Measurements from ENCODE around the gene ABHD12. TPM values are rescaled to one million over a fixed set of nuclear protein-coding genes. Genes with fewer than 3 reads are reported as not detected.
A peak's percentile ranks its signal among the peaks of the same experiment; 100 is the strongest.

Gene ABHD12
- total RNA-seq, 1 experiment from 2014 or later = 60.1 TPM

DNA sequence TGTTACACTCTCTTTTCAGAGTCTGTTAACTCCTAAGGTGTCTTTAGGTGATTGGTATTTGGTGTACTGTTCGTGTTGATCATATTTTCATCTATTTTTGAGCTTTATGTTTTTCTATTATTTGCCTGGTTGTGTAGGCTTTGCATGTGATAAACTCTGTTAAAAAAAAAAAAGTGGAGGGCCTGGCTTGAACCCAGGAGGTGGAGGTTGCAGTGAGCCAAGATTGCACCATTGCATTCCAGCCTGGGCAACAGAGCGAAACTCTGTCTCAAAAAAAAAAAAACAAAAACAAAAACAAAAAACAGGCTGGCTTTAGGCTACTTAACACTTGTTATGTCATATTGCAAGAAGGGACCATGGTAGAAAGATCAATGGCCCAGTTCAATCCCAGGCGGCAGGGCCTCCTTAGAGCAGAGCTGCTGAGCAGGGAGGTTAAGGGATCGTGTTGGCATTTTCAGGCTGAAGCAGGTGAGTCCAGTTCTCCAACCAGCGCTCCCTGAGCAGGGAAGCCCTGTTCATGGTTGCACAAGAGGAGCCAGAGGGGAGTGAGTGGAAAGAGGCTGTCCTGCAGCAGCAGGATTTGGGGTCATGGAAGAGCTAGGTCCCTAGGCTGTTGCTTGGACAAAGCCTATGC lies 134.3 kb downstream of the ABHD12 start:
- no TSS peak for BruUV-seq (replicated peaks)
- Histone ChIP-seq H4K20me1 (ENCODE audit: insufficient read depth) (peaks cover 66% of the 10 kb centered on the region), H3K9me3 (ENCODE audit: insufficient read depth, low read depth) (no peaks in the 10 kb centered on the region), H3K36me3 (ENCODE audit: low read depth) (peaks cover 43% of the 10 kb centered on the region), H3F3A (ENCODE audit: insufficient read depth, low read depth) (peaks cover 33% of the 10 kb centered on the region), H3K4me3 (no peak overlapping the region), H3K4me2 (no peak overlapping the region), H3K27ac (no peak overlapping the region), H3K4me1 (replicated peaks; ENCODE audit: insufficient read depth) (peaks cover 53% of the 10 kb centered on the region), H3K79me2 (ENCODE audit: low read depth) (peaks cover 97% of the 10 kb centered on the region), H2AFZ (no peak overlapping the region), H3K27me3 (ENCODE audit: insufficient read depth, low read depth) (no peaks in the 10 kb centered on the region), H3K9me2 (ENCODE audit: insufficient read depth) (no peaks in the 10 kb centered on the region)
- no peak for DNase-seq
- TF ChIP-seq, protein P1, sequence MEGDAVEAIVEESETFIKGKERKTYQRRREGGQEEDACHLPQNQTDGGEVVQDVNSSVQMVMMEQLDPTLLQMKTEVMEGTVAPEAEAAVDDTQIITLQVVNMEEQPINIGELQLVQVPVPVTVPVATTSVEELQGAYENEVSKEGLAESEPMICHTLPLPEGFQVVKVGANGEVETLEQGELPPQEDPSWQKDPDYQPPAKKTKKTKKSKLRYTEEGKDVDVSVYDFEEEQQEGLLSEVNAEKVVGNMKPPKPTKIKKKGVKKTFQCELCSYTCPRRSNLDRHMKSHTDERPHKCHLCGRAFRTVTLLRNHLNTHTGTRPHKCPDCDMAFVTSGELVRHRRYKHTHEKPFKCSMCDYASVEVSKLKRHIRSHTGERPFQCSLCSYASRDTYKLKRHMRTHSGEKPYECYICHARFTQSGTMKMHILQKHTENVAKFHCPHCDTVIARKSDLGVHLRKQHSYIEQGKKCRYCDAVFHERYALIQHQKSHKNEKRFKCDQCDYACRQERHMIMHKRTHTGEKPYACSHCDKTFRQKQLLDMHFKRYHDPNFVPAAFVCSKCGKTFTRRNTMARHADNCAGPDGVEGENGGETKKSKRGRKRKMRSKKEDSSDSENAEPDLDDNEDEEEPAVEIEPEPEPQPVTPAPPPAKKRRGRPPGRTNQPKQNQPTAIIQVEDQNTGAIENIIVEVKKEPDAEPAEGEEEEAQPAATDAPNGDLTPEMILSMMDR (conservative IDR thresholded peaks at IDR 0.05) = no peak
- no peak for TF ChIP-seq EZH2 (IDR thresholded peaks at IDR 0.05; ENCODE audit: low read depth)
- intact Hi-C loops (cut with micrococcal nuclease; ENCODE audit: unreplicated experiment) = no loop called here
- ChIA-PET CTCF (interaction anchor here (1.1 kb wide), 1 partner anchor 9 kb away, joined by 5 read pairs; no protein-coding TSS in a partner anchor), POLR2A (ENCODE audit: unreplicated experiment) (interaction anchor here (0.6 to 0.7 kb wide), 2 partner anchors 256 to 387 kb away, joined by 8 read pairs; no protein-coding TSS in a partner anchor)

DNA sequence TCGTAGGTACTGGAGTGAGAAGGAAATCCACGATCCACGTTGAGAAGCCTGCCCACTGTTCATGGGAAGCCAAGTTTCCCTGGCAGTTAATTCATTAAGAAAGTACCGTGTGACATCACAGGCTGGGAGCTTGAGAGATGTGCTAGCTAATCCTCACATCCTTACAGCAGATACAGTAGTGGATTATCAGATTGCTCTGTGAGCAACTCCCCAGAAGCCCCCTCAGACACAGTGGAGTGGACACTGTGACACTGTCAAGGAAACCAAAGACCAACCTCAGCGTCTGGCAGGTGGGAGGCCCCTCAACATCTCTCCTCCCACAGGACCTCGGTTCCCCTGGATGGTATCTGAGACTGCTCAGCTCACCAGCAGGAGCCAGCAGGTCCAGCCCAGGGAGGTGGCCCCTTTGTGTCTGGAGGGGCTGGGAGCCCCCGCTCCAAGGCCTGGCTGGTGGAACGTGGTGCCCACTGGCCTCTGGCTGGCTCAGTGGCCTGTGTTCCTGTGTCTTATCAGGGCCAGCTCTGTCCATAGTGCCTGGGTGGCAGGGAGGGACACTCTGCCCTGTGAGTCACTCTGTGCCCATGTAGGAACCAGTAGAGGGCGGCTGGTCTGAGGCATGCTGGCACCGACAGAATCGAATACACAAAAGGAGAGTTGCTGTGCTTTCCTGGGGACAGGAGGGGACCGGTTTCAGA lies 135.5 kb downstream of the ABHD12 start:
- H3K36me3 ChIP-seq (ENCODE audit: low read depth) = peaks cover 41% of the 10 kb centered on the region
- no peaks in the 10 kb centered on the region for H3K9me3 ChIP-seq (ENCODE audit: insufficient read depth, low read depth)
- no peaks in the 10 kb centered on the region for H3K27me3 ChIP-seq (ENCODE audit: insufficient read depth, low read depth)
- no peak overlapping the region; the same call in 1 of the 2 replicates for H3K4me3 ChIP-seq
- H4K20me1 ChIP-seq (ENCODE audit: insufficient read depth) = peaks cover 73% of the 10 kb centered on the region
- peak in 1 of 2 experiments; percentile 89 for DNase-seq
- ChIA-PET POLR2A (ENCODE audit: unreplicated experiment) (interaction anchor here (0.5 to 0.7 kb wide), 2 partner anchors 57 to 1106 kb away, joined by 7 to 9 read pairs; no protein-coding TSS in a partner anchor), CTCF (interaction anchor here (0.5 to 1.6 kb wide), 6 partner anchors 8 to 144 kb away, joined by 3 to 12 read pairs (median 6); no protein-coding TSS in a partner anchor)
- no peak for TF ChIP-seq EZH2 (IDR thresholded peaks at IDR 0.05; ENCODE audit: low read depth)
- TF ChIP-seq, protein P1 (conservative IDR thresholded peaks at IDR 0.05) = no peak
- peak overlapping the region; percentile 86; the same call in 1 of the 2 replicates for H3K27ac ChIP-seq
- H3K4me2 ChIP-seq = peak overlapping the region; percentile 66
- H2AFZ ChIP-seq = no peak overlapping the region
- no peaks in the 10 kb centered on the region for H3K9me2 ChIP-seq (ENCODE audit: insufficient read depth)
- intact Hi-C loops (cut with micrococcal nuclease; ENCODE audit: unreplicated experiment) = loop anchor here (1.0 to 5.0 kb wide), 6 partner anchors 16 to 260 kb away; no protein-coding TSS in a partner anchor
- H3F3A ChIP-seq (ENCODE audit: insufficient read depth, low read depth) = peaks cover 36% of the 10 kb centered on the region
- peaks cover 98% of the 10 kb centered on the region for H3K79me2 ChIP-seq (ENCODE audit: low read depth)
- TSS peak; percentile 63 for BruUV-seq (replicated peaks)
- H3K4me1 ChIP-seq (replicated peaks; ENCODE audit: insufficient read depth) = peaks cover 65% of the 10 kb centered on the region

DNA sequence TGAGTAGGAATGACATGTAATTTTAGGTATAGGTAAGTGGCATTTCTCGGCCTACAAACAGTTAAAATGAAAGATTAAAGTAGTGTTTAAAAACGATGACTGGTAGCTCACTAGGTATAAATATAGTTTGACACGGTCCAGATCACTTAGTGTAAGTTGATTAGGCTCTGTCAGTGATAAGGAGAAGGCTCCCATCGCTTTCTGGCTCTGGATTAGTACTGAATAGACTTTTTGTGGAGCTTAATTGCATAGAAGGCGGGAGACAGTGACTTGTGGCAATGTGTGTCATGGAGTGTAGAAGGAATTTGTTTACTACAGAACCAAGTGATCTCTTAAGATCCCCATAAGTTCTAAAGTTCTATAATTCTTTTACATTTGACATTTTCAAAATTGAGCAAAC lies 136.1 kb downstream of the ABHD12 start:
- DNase-seq = no peak
- BruUV-seq (replicated peaks) = no TSS peak
- Histone ChIP-seq H3K36me3 (ENCODE audit: low read depth) (peaks cover 37% of the 10 kb centered on the region), H4K20me1 (ENCODE audit: insufficient read depth) (peaks cover 73% of the 10 kb centered on the region), H3K4me1 (replicated peaks; ENCODE audit: insufficient read depth) (peaks cover 69% of the 10 kb centered on the region), H3K79me2 (ENCODE audit: low read depth) (peaks cover 98% of the 10 kb centered on the region), H3K4me2 (peak overlapping the region; percentile 66), H3K9me2 (ENCODE audit: insufficient read depth) (no peaks in the 10 kb centered on the region), H2AFZ (no peak overlapping the region), H3F3A (ENCODE audit: insufficient read depth, low read depth) (peaks cover 36% of the 10 kb centered on the region), H3K9me3 (ENCODE audit: insufficient read depth, low read depth) (no peaks in the 10 kb centered on the region), H3K4me3 (no peak overlapping the region; the same call in 1 of the 2 replicates), H3K27me3 (ENCODE audit: insufficient read depth, low read depth) (no peaks in the 10 kb centered on the region), H3K27ac (peak overlapping the region; percentile 86)
- POLR2A ChIA-PET (ENCODE audit: unreplicated experiment) = no interaction called here
- intact Hi-C loops (cut with micrococcal nuclease; ENCODE audit: unreplicated experiment) = loop anchor here (2.0 to 5.0 kb wide), 4 partner anchors 16 to 260 kb away; no protein-coding TSS in a partner anchor
- no peak for TF ChIP-seq EZH2 (IDR thresholded peaks at IDR 0.05; ENCODE audit: low read depth)
- TF ChIP-seq, protein P1 (conservative IDR thresholded peaks at IDR 0.05) = no peak
- CTCF ChIA-PET = interaction anchor here (0.6 to 1.6 kb wide), 3 partner anchors 34 to 1157 kb away, joined by 6 to 7 read pairs (median 7); no protein-coding TSS in a partner anchor

Data from PC-9 (cell line).